ENCODE results near the gene MLF2. TPM values are rescaled to one million over a fixed set of nuclear protein-coding genes. Genes with fewer than 3 reads are reported as not detected.

The MLF2 gene
- total and polyA plus RNA-seq, 2 of the 13 experiments (the other 11 are each of a cell fraction or from before 2014, with no cell fraction given): 88.1 to 167 TPM

DNA sequence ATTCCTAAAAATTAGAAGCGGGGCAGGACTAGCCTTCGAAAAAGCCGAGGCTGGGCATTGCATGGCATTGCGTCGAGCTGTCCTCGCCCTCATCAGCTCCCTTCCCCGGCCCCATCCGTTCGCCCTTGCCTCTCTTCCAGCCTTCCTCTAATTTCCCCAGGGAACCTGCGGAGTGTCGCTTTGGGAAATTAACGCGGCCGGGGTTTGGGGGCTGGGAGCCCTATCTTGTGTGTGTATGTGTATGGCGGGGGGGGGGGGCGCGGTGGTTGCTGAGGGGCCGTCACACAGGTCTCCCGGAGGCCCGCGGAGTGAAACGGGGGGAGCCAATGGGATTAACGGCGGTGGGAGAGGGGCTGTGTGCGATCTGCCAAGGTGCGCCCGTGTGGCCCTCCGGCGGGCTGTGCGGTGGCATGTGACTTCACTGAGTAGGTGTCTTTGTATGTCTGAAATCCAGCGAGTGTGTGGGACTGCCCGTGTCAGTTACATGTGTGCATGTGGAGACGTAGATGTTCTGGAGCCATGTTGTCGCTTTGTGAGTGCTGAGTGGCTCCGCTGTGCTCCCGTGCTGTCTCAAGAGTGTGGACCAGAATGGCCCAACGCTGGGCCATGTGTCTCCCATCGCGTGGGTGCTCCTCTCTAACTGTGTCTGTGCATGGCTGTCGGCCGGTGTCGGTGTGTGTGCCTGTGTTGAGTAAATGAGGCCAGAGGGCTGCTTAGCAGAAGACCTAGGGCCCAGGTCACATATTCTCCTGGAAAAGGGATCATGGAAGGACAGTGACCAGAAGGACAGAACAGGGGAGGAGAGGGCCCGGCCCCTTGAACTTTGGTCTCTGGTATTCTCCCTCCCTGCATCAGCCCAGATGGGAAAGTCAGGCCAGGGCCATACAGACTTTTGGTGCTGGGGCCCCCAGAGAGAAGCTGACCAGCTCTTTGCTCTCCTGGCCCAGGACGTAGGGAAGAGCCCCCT is 14.7 kb upstream of the MLF2 start (continued):
- TF ChIP-seq SMARCC2 (IDR thresholded peaks at IDR 0.05) (no peak), NR2F6 (IDR thresholded peaks at IDR 0.05) (peak; percentile 56), NR2F6 (CRISPR knock-in tag; IDR thresholded peaks at IDR 0.05) (0 out of 2 replicates have a peak, but pooled peaks have one; percentile 46), SMAD1 (CRISPR knock-in tag; IDR thresholded peaks at IDR 0.05; ENCODE audit: borderline replicate concordance, low read depth) (no peak), LCORL (IDR thresholded peaks at IDR 0.05) (no peak), LCORL (CRISPR knock-in tag; IDR thresholded peaks at IDR 0.05) (peak; percentile 91), ZC3H4 (CRISPR knock-in tag; IDR thresholded peaks at IDR 0.05; ENCODE audit: borderline replicate concordance) (peak; percentile 20; the same call in 1 of the 2 replicates), ATF7 (IDR thresholded peaks at IDR 0.05) (no peak), ATF7 (CRISPR knock-in tag; IDR thresholded peaks at IDR 0.05) (0 out of 2 replicates have a peak, but pooled peaks have one; percentile 64), POGZ (CRISPR knock-in tag; IDR thresholded peaks at IDR 0.05) (no peak), HDAC6 (IDR thresholded peaks at IDR 0.05; ENCODE audit: low read depth, low read length) (no peak), HDAC2 (CRISPR knock-in tag; IDR thresholded peaks at IDR 0.05) (peak; percentile 44; the same call in 1 of the 2 replicates), FOXK1 (CRISPR knock-in tag; IDR thresholded peaks at IDR 0.05; ENCODE audit: borderline replicate concordance, low read depth) (peak; percentile 26; the same call in 1 of the 2 replicates)
- TF ChIP-seq, protein P1, sequence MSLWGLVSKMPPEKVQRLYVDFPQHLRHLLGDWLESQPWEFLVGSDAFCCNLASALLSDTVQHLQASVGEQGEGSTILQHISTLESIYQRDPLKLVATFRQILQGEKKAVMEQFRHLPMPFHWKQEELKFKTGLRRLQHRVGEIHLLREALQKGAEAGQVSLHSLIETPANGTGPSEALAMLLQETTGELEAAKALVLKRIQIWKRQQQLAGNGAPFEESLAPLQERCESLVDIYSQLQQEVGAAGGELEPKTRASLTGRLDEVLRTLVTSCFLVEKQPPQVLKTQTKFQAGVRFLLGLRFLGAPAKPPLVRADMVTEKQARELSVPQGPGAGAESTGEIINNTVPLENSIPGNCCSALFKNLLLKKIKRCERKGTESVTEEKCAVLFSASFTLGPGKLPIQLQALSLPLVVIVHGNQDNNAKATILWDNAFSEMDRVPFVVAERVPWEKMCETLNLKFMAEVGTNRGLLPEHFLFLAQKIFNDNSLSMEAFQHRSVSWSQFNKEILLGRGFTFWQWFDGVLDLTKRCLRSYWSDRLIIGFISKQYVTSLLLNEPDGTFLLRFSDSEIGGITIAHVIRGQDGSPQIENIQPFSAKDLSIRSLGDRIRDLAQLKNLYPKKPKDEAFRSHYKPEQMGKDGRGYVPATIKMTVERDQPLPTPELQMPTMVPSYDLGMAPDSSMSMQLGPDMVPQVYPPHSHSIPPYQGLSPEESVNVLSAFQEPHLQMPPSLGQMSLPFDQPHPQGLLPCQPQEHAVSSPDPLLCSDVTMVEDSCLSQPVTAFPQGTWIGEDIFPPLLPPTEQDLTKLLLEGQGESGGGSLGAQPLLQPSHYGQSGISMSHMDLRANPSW (CRISPR knock-in tag; IDR thresholded peaks at IDR 0.05; ENCODE audit: borderline replicate concordance): 0 out of 2 replicates have a peak, but pooled peaks have one; percentile 37
- TF ChIP-seq, protein P2, sequence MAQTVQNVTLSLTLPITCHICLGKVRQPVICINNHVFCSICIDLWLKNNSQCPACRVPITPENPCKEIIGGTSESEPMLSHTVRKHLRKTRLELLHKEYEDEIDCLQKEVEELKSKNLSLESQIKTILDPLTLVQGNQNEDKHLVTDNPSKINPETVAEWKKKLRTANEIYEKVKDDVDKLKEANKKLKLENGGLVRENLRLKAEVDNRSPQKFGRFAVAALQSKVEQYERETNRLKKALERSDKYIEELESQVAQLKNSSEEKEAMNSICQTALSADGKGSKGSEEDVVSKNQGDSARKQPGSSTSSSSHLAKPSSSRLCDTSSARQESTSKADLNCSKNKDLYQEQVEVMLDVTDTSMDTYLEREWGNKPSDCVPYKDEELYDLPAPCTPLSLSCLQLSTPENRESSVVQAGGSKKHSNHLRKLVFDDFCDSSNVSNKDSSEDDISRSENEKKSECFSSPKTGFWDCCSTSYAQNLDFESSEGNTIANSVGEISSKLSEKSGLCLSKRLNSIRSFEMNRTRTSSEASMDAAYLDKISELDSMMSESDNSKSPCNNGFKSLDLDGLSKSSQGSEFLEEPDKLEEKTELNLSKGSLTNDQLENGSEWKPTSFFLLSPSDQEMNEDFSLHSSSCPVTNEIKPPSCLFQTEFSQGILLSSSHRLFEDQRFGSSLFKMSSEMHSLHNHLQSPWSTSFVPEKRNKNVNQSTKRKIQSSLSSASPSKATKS (CRISPR knock-in tag; IDR thresholded peaks at IDR 0.05): peak; percentile 81; the same call in 1 of the 2 replicates
- TF ChIP-seq, protein P3, sequence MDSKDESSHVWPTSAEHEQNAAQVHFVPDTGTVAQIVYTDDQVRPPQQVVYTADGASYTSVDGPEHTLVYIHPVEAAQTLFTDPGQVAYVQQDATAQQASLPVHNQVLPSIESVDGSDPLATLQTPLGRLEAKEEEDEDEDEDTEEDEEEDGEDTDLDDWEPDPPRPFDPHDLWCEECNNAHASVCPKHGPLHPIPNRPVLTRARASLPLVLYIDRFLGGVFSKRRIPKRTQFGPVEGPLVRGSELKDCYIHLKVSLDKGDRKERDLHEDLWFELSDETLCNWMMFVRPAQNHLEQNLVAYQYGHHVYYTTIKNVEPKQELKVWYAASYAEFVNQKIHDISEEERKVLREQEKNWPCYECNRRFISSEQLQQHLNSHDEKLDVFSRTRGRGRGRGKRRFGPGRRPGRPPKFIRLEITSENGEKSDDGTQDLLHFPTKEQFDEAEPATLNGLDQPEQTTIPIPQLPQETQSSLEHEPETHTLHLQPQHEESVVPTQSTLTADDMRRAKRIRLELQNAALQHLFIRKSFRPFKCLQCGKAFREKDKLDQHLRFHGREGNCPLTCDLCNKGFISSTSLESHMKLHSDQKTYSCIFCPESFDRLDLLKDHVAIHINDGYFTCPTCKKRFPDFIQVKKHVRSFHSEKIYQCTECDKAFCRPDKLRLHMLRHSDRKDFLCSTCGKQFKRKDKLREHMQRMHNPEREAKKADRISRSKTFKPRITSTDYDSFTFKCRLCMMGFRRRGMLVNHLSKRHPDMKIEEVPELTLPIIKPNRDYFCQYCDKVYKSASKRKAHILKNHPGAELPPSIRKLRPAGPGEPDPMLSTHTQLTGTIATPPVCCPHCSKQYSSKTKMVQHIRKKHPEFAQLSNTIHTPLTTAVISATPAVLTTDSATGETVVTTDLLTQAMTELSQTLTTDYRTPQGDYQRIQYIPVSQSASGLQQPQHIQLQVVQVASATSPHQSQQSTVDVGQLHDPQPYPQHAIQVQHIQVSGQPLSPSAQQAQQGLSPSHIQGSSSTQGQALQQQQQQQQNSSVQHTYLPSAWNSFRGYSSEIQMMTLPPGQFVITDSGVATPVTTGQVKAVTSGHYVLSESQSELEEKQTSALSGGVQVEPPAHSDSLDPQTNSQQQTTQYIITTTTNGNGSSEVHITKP (CRISPR knock-in tag; IDR thresholded peaks at IDR 0.05; ENCODE audit: low read depth): no peak; the same call in 1 of the 2 replicates
- TF ChIP-seq, protein P4, sequence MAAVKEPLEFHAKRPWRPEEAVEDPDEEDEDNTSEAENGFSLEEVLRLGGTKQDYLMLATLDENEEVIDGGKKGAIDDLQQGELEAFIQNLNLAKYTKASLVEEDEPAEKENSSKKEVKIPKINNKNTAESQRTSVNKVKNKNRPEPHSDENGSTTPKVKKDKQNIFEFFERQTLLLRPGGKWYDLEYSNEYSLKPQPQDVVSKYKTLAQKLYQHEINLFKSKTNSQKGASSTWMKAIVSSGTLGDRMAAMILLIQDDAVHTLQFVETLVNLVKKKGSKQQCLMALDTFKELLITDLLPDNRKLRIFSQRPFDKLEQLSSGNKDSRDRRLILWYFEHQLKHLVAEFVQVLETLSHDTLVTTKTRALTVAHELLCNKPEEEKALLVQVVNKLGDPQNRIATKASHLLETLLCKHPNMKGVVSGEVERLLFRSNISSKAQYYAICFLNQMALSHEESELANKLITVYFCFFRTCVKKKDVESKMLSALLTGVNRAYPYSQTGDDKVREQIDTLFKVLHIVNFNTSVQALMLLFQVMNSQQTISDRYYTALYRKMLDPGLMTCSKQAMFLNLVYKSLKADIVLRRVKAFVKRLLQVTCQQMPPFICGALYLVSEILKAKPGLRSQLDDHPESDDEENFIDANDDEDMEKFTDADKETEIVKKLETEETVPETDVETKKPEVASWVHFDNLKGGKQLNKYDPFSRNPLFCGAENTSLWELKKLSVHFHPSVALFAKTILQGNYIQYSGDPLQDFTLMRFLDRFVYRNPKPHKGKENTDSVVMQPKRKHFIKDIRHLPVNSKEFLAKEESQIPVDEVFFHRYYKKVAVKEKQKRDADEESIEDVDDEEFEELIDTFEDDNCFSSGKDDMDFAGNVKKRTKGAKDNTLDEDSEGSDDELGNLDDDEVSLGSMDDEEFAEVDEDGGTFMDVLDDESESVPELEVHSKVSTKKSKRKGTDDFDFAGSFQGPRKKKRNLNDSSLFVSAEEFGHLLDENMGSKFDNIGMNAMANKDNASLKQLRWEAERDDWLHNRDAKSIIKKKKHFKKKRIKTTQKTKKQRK (IDR thresholded peaks at IDR 0.05; ENCODE audit: low read length): no peak
